A549 treated with AZD9567 at 1 μM for 4 hours (cell line): ENCODE measurements around the gene MS4A2. TPM values are rescaled to one million over a fixed set of nuclear protein-coding genes. Genes with fewer than 3 reads are reported as not detected.

Source experiments
- total RNA-seq: library from RNA; stranded (reverse); fragments of 200-300 nt; extraction: Qiagen RNA extraction; gene quantifications from 5 replicates; pipeline ENCODE4 v1.2.3, GENCODE V29; 2022; ENCODE audit not compliant: insufficient read depth

The MS4A2 gene
- total RNA-seq = not detected in 5 replicates

GRCh38 chr11:60088364-60088763, at the start of gene MS4A2:
Gene MS4A2 (plus strand): TSS chr11:60088664. CDS start chr11:60088766, 102 bp downstream.

GRCh38 chr11:60040109-60040508, 48.4 kb upstream of the MS4A2 start, which contains the start of gene OOSP2:
Gene OOSP2 (plus strand): TSS chr11:60040409. CDS start chr11:60040460, 51 bp downstream.

GRCh38 chr11:60056349-60056969, 32.0 kb upstream of the MS4A2 start, which contains the start of gene MS4A3:
Gene MS4A3 (plus strand): TSS chr11:60056665. CDS start chr11:60061161, 4,496 bp downstream.

Other genes starting within 250 kb of the MS4A2 start
- gene CBLIF, start 243.2 kb upstream of the MS4A2 start, total RNA-seq = not detected in 5 replicates
- 0.09 to 0.26 TPM (median 0.20 TPM) in 3 of 5 replicates, not detected in the others for gene TCN1, start 222.2 kb upstream of the MS4A2 start, total RNA-seq
- not detected in 5 replicates for gene OOSP3, start 209.9 kb upstream of the MS4A2 start, total RNA-seq
- not detected in 5 replicates for gene OOSP1, start 150.2 kb upstream of the MS4A2 start, total RNA-seq
- gene OOSP4A, start 124.6 kb upstream of the MS4A2 start, total RNA-seq = not detected in 5 replicates
- not detected in 5 replicates for gene OOSP4B, start 71.5 kb upstream of the MS4A2 start, total RNA-seq
- gene OOSP2, start 48.3 kb upstream of the MS4A2 start, total RNA-seq = not detected in 5 replicates
- not detected in 5 replicates for gene MS4A3, start 32.0 kb upstream of the MS4A2 start, total RNA-seq
- gene MS4A6A, start 94.4 kb downstream of the MS4A2 start, total RNA-seq = not detected in 5 replicates
- gene MS4A4E, start 154.5 kb downstream of the MS4A2 start, total RNA-seq = not detected in 5 replicates
- gene MS4A4A, start 192.0 kb downstream of the MS4A2 start, total RNA-seq = not detected in 5 replicates
- not detected in 5 replicates for gene MS4A6E, start 238.6 kb downstream of the MS4A2 start, total RNA-seq